ENCODE data around the gene EIF2S2.

The EIF2S2 gene

DNA sequence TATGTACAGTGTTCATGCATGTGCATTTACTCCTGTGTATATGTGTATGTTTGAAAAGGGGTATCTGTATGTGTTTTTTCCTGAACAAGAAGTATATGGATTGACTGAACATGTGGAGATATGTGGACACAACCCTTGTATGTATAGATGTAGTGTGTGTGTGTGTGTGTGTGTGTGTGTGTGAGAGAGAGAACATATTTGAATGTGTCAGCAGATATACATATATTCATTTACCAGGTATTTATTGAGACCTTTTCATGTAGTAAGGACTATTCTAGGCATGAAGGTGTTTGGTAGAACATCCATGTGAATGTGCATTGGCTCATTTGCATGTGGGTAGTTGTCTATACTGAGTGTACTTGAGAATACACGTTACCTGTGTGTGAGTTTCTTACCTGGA is 39.3 kb downstream of the EIF2S2 start:
- Histone ChIP-seq H3K36me3 (ENCODE audit: control insufficient read depth in 2 of 2, insufficient read depth in 1 of 2, low read length in 2 of 2) (peaks cover 0 to 58% of the 10 kb centered on the region in 2 experiments; a peak in 1 of 3 replicates), H3K4me1 (ENCODE audit: control insufficient read depth, insufficient read depth, low read length) (no peaks in the 10 kb centered on the region), H3K27ac (ENCODE audit: extremely low read depth, low read depth, low read length) (no peak overlapping the region), H3K4me3 (ENCODE audit: low read depth, low read length) (no peak overlapping the region), H3K9me3 (ENCODE audit: control insufficient read depth, insufficient read depth, low read depth, low read length) (no peaks in the 10 kb centered on the region)
- ChIA-PET POLR2A (no interaction called here), CTCF (interaction anchor here (0.5 kb wide), 1 partner anchor 44 kb away, joined by 3 read pairs; no protein-coding TSS in a partner anchor)
- TF ChIP-seq ZNF658 (tag by site-specific recombination; IDR thresholded peaks at IDR 0.05): no peak

DNA sequence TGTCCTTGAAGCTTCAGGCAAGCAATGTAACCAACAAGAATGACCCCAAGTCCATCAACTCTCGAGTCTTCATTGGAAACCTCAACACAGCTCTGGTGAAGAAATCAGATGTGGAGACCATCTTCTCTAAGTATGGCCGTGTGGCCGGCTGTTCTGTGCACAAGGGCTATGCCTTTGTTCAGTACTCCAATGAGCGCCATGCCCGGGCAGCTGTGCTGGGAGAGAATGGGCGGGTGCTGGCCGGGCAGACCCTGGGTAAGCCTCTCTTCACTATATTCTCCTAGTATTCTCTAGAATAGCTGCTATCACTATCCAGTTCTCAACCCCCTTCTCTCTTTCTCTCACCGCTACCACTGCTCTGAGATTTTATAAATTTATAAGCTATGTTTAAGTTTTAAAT is 40.0 kb downstream of the EIF2S2 start:
- Histone ChIP-seq H3K4me3 (ENCODE audit: low read depth, low read length) (no peak overlapping the region), H3K36me3 (ENCODE audit: control insufficient read depth in 2 of 2, insufficient read depth in 1 of 2, low read length in 2 of 2) (peaks cover 0 to 51% of the 10 kb centered on the region in 2 experiments; a peak in 1 of 3 replicates), H3K27ac (ENCODE audit: extremely low read depth, low read depth, low read length) (no peak overlapping the region), H3K4me1 (ENCODE audit: control insufficient read depth, insufficient read depth, low read length) (no peaks in the 10 kb centered on the region), H3K9me3 (ENCODE audit: control insufficient read depth, insufficient read depth, low read depth, low read length) (no peaks in the 10 kb centered on the region)
- ChIA-PET POLR2A (no interaction called here), CTCF (interaction anchor here (0.5 to 1.0 kb wide), 4 partner anchors 21 to 184 kb away, joined by 3 to 4 read pairs (median 3); no protein-coding TSS in a partner anchor)
- no peak for TF ChIP-seq SP3 (tag by site-specific recombination; IDR thresholded peaks at IDR 0.05)
- TF ChIP-seq ZNF561 (tag by site-specific recombination; IDR thresholded peaks at IDR 0.05; ENCODE audit: borderline replicate concordance): no peak
- TF ChIP-seq GLI2 (tag by site-specific recombination; IDR thresholded peaks at IDR 0.05; ENCODE audit: borderline replicate concordance, low read depth): no peak
- no peak for TF ChIP-seq ZFP37 (tag by site-specific recombination; IDR thresholded peaks at IDR 0.05)
- no peak for TF ChIP-seq ZBTB17 (tag by site-specific recombination; IDR thresholded peaks at IDR 0.05)
- no peak for TF ChIP-seq ZNF600 (tag by site-specific recombination; IDR thresholded peaks at IDR 0.05)
- TF ChIP-seq, protein P1, sequence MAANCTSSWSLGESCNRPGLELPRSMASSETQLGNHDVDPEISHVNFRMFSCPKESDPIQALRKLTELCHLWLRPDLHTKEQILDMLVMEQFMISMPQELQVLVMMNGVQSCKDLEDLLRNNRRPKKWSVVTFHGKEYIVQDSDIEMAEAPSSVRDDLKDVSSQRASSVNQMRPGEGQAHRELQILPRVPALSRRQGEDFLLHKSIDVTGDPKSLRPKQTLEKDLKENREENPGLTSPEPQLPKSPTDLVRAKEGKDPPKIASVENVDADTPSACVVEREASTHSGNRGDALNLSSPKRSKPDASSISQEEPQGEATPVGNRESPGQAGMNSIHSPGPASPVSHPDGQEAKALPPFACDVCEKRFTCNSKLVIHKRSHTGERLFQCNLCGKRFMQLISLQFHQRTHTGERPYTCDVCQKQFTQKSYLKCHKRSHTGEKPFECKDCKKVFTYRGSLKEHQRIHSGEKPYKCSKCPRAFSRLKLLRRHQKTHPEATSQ (tag by site-specific recombination; IDR thresholded peaks at IDR 0.05): no peak
- TF ChIP-seq, protein P2, sequence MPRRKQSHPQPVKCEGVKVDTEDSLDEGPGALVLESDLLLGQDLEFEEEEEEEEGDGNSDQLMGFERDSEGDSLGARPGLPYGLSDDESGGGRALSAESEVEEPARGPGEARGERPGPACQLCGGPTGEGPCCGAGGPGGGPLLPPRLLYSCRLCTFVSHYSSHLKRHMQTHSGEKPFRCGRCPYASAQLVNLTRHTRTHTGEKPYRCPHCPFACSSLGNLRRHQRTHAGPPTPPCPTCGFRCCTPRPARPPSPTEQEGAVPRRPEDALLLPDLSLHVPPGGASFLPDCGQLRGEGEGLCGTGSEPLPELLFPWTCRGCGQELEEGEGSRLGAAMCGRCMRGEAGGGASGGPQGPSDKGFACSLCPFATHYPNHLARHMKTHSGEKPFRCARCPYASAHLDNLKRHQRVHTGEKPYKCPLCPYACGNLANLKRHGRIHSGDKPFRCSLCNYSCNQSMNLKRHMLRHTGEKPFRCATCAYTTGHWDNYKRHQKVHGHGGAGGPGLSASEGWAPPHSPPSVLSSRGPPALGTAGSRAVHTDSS (tag by site-specific recombination; IDR thresholded peaks at IDR 0.05): no peak
- TF ChIP-seq, protein P3, sequence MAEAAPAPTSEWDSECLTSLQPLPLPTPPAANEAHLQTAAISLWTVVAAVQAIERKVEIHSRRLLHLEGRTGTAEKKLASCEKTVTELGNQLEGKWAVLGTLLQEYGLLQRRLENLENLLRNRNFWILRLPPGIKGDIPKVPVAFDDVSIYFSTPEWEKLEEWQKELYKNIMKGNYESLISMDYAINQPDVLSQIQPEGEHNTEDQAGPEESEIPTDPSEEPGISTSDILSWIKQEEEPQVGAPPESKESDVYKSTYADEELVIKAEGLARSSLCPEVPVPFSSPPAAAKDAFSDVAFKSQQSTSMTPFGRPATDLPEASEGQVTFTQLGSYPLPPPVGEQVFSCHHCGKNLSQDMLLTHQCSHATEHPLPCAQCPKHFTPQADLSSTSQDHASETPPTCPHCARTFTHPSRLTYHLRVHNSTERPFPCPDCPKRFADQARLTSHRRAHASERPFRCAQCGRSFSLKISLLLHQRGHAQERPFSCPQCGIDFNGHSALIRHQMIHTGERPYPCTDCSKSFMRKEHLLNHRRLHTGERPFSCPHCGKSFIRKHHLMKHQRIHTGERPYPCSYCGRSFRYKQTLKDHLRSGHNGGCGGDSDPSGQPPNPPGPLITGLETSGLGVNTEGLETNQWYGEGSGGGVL (tag by site-specific recombination; IDR thresholded peaks at IDR 0.05): no peak
- TF ChIP-seq, protein P4, sequence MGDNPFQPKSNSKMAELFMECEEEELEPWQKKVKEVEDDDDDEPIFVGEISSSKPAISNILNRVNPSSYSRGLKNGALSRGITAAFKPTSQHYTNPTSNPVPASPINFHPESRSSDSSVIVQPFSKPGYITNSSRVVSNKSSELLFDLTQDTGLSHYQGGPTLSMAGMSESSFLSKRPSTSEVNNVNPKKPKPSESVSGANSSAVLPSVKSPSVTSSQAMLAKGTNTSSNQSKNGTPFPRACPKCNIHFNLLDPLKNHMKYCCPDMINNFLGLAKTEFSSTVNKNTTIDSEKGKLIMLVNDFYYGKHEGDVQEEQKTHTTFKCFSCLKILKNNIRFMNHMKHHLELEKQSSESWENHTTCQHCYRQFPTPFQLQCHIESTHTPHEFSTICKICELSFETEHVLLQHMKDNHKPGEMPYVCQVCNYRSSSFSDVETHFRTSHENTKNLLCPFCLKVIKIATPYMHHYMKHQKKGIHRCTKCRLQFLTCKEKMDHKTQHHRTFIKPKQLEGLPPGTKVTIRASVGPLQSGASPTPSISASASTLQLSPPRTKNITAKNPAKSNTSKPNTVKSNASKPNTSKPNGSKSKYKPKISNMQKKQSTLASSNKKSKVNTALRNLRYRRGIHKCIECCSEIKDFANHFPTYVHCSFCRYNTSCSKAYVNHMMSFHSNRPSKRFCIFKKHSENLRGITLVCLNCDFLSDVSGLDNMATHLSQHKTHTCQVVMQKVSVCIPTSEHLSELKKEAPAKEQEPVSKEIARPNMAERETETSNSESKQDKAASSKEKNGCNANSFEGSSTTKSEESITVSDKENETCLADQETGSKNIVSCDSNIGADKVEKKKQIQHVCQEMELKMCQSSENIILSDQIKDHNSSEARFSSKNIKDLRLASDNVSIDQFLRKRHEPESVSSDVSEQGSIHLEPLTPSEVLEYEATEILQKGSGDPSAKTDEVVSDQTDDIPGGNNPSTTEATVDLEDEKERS (tag by site-specific recombination; IDR thresholded peaks at IDR 0.05): no peak

DNA sequence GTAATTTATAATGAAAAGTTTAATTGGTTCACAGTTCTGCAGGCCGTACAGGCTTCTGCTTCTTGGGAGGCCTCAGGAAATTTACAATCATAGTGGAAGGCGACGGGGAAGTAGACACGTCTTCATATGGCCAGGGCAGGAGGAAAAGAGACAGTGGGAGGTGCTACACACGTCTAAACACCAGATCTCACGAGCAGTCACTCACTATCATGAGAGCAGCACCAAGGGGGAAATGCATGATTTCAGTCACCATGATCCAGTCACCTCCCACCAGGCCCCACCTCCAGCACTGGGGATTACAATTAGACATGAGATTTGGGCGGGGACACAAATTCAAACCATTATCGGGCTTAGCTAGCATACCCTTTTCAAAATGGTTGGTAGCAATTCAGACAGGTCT is 41.2 kb downstream of the EIF2S2 start:
- H3K9me3 ChIP-seq (ENCODE audit: control insufficient read depth, insufficient read depth, low read depth, low read length): no peaks in the 10 kb centered on the region
- H3K27ac ChIP-seq (ENCODE audit: extremely low read depth, low read depth, low read length): no peak overlapping the region
- H3K36me3 ChIP-seq (ENCODE audit: control insufficient read depth in 2 of 2, insufficient read depth in 1 of 2, low read length in 2 of 2): peaks cover 0 to 38% of the 10 kb centered on the region in 2 experiments; a peak in 1 of 3 replicates
- CTCF ChIA-PET: interaction anchor here (0.7 to 4.3 kb wide), 7 partner anchors 16 to 210 kb away, joined by 3 to 43 read pairs (median 5); no protein-coding TSS in a partner anchor
- POLR2A ChIA-PET: no interaction called here
- no peak overlapping the region for H3K4me3 ChIP-seq (ENCODE audit: low read depth, low read length)
- H3K4me1 ChIP-seq (ENCODE audit: control insufficient read depth, insufficient read depth, low read length): no peaks in the 10 kb centered on the region
- TF ChIP-seq ZNF354C (tag by site-specific recombination; IDR thresholded peaks at IDR 0.05; ENCODE audit: borderline replicate concordance, low read depth) (no peak), HOXD13 (CRISPR knock-in tag; IDR thresholded peaks at IDR 0.05; ENCODE audit: borderline replicate concordance) (no peak), ZNF777 (tag by site-specific recombination; IDR thresholded peaks at IDR 0.05; ENCODE audit: borderline replicate concordance) (no peak), ZBTB48 (tag by site-specific recombination; IDR thresholded peaks at IDR 0.05) (no peak), ZSCAN16 (tag by site-specific recombination; IDR thresholded peaks at IDR 0.05) (no peak)
- TF ChIP-seq, protein P5, sequence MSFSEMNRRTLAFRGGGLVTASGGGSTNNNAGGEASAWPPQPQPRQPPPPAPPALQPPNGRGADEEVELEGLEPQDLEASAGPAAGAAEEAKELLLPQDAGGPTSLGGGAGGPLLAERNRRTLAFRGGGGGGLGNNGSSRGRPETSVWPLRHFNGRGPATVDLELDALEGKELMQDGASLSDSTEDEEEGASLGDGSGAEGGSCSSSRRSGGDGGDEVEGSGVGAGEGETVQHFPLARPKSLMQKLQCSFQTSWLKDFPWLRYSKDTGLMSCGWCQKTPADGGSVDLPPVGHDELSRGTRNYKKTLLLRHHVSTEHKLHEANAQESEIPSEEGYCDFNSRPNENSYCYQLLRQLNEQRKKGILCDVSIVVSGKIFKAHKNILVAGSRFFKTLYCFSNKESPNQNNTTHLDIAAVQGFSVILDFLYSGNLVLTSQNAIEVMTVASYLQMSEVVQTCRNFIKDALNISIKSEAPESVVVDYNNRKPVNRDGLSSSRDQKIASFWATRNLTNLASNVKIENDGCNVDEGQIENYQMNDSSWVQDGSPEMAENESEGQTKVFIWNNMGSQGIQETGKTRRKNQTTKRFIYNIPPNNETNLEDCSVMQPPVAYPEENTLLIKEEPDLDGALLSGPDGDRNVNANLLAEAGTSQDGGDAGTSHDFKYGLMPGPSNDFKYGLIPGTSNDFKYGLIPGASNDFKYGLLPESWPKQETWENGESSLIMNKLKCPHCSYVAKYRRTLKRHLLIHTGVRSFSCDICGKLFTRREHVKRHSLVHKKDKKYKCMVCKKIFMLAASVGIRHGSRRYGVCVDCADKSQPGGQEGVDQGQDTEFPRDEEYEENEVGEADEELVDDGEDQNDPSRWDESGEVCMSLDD (tag by site-specific recombination; IDR thresholded peaks at IDR 0.05): no peak
- TF ChIP-seq, protein P6, sequence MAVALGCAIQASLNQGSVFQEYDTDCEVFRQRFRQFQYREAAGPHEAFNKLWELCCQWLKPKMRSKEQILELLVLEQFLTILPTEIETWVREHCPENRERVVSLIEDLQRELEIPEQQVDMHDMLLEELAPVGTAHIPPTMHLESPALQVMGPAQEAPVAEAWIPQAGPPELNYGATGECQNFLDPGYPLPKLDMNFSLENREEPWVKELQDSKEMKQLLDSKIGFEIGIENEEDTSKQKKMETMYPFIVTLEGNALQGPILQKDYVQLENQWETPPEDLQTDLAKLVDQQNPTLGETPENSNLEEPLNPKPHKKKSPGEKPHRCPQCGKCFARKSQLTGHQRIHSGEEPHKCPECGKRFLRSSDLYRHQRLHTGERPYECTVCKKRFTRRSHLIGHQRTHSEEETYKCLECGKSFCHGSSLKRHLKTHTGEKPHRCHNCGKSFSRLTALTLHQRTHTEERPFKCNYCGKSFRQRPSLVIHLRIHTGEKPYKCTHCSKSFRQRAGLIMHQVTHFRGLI (tag by site-specific recombination; IDR thresholded peaks at IDR 0.05): no peak

Measured in HEK293 (cell line).